HG03139 (cell line): ENCODE measurements around the gene WDR3.
"Not testable (repeated sequence)": the region's sequence is repeated elsewhere in the genome, so short reads cannot be mapped to it uniquely, and the experiment has no call there.

Experiments
- ATAC-seq: cut with Tn5 transposase; IDR thresholded peaks from one replicate; pipeline ENCODE4 v1.9.1; 2021; ENCODE audit not compliant: unreplicated experiment

Gene WDR3

DNA sequence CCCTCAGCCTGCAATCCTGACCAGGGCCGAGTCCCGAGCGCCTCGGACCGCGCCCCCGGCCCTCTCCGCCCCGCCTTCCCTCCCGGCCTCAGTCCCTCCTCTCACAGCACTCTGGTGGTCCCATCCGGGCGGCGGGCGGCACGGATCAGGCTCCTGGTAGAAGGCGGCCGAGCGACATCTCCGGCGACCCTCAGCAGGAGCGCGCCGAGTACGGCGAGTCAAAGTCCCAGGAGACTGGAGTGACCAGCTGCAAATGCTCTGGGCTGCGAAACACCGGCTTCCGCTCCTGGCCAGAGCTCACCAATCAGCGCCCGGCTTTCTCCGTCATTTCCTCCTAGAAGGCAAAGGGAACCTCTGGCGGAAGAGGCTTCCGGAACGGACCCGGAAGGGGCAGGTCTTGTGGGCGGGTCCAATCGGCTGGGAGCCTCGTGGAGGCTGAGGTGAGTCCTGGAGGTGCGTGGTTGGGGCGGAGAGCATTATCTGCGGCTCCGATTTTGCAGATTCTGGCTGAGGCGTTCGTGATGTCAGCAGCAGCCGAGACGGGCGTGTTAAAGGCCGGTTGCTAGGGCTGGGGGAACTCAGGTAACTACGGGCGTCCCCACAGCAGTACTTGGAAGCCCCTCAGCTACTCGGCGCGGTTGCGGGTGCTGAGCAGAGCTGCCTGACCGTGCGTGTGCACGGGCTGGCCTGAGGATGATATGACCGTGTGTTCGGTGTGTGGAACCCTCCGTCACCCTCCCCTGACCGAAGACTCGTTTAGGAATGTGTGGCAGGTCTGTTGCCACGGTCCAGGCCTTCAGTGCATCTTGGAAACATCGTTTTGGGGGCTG lies at the start of gene WDR3, which contains the start of gene GDAP2:
Gene WDR3 (plus strand): TSS at position 397 of the 830 bp plus-strand sequence. CDS start 3,581 bp downstream, outside the sequence.
Gene GDAP2 (minus strand): TSS at position 279 of the 830 bp plus-strand sequence. CDS start 9,264 bp downstream, outside the sequence.
- ATAC-seq: peak; percentile 95

DNA sequence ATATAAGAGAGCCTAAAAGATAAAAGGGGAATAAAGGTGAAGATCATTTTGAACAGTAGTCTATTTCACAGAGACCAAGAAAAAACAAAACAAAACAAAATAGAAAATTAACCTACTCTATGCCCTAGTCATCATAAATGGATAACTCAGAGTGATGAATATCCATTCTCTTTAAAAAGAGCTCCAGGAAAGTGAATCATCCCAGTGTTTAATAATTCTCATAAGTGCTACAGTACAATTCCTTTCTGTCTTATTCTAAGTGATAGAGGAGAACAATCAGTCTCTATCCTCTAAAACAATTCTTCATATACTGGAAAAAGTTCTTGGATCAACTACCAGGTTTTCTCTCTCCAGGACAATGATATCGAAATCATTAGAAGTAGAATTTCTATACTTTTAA lies 45.9 kb upstream of the WDR3 start:
- no peak for ATAC-seq

DNA sequence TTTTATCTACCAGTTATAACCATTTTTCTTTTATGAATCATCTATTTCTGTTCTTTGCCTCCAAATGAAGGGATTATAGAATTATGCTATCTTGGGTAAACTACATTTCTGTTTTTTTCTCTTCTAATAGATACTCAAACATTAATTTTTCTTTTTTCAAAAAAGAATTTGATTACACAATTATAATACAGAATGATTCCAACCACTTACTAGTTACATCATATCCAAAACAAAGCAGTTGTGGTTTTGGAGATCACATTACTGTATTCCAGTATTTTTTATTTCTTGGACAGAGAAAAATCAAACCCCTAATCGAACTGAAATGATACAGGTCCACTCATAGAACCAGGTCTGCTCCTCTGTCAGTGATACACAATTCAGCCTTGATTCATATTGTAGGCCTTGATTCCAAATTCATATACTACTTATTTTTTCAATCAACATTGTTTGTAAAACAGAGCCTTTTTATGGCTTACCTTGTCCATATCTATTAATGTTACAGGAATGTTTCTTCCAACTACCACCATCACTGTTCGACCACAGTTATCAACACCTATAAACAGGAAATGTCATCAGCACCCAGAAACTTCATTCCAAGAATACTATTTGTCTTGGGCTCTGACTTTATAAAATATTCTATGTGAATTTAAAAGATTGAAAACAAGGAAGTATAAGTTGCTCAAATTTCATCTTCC lies 43.3 kb upstream of the WDR3 start:
- ATAC-seq: no peak

DNA sequence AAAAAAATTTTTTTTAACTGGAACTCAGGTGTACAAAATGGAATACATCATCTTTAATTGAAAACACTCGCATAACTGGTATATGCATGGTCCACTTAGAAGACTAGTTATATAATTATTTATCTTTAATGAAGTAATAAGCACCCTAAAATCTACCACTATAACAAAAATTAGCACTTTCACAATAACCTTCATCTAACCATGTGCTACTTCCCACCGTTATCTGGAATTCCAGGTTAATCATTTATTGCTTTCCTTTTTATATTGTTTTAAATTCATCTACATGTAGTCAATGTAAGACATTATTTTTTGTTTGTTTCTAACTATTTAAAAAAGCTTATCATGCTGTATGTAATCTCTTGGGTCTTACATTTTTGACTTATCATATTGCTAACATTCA lies 39.1 kb upstream of the WDR3 start:
- ATAC-seq: no peak

DNA sequence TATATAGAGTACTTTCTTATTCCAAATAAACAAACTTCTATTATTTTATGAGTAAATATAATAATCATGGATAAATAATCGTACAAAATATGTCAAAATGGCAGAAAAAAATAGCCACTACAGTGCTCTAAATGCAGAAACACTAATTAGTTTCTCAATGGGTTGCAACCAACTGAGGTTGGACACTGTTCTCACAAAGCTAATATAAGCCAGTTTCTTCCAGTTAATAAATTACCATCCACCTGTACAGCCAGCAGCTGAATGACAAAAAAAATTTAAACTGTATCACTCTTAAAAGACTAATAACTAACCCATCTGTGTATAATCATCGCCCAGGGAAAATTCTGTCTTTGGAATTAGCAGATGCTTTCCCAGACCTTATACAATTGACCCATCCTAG lies 37.0 kb upstream of the WDR3 start:
- no peak for ATAC-seq

DNA sequence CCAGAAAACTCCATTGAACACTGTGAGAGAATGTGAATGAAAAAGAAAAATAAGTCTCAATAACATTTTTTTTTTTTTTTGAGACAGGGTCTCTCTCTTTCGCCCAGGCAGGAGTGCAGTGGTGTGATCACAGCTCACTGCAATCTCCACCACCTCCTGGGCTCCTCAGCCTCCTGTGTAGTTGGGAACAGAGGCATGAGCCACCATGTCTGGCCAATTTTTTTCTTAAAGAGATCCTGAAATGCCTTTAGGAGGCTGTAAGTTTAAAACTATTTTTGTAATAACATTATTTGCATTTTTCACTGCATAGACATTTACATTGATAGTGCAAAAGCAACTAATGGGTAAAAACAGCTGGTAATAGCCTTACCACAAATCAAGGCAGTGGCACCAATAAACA lies 35.5 kb upstream of the WDR3 start:
- no peak for ATAC-seq

DNA sequence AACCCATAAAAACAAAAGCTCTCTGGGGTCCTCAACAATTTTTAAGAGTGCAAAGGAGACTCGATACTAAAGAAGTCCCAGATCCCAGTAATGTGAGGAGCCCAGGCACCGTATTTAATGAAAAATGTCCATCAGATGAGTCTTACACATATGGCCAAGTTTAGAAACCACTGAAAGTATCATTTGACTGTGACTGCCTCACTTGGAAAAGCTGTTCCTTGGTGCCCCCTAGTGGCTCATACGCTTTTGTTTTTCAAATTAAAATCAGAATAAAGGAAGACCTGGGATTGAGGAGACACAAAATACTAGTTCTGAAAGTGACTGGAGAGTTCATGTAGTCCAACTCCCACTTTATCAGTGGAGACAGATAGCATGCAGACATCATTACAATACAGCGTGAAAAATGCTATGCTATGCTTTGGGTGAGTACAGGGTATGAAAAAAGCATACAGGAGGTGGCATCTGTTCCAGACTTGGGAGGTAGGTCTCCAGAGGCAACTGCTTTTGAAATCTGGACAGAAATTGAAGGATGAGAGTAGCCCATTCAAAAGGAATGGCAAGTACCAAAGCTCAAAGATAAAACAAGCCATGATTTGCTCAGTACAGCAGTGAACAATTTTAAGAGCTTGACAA lies 33.9 kb upstream of the WDR3 start:
- peak; percentile 65 for ATAC-seq

DNA sequence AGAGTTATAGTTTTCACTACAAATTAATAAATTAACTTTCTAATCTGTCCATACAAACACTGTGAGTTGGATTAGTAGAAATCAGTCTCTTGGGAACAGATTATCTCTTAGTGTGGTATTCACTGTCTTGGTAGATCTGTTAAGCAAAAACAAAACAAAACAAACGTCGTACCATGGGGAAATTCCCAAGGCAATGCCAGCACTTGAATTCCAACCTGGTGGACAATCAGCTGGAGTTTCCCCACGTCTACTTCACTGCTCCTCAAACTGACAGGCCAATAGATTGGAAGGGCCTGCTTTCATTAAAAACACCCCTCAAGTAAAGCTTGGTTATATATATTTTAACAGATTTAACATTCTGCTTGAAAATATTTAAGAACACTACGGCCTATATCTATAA lies 32.0 kb upstream of the WDR3 start:
- ATAC-seq: no peak

DNA sequence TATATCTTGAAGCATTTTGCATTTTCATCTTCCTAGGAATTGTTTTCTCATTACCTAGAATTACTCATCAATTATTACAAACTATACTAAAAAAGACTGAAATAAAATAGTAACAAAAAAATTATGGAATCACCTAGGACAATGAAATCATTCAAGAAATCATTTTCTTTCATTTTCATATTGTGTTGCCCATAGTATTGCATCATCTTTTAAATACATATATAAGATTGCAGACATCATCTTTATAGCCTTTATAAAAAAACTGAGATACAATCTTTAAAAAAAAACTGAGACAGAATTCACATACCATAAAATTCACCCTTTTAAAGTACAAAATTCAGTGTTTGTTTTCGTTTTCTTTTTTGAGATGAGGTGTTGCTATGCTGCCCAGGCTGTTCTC lies 29.7 kb upstream of the WDR3 start:
- no peak for ATAC-seq

DNA sequence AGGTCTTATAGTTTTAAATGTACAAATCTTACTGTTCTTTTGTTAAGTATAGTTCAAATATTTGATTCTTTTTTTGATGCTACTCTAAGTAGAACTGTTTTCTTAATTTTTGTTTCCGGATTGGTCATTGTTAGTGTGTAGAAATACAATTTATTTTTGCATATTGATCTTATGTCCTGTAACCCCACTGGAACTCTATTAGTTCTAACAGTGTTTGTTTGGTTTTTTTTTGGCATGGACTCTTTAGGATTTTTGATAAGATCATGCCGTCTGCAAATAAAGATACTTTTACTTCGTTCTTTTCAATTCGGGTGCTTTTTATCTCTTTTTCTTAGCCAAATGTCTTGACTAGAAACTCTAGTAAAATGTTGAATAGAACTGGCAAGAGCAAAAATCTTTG lies 26.6 kb upstream of the WDR3 start:
- ATAC-seq: no peak

DNA sequence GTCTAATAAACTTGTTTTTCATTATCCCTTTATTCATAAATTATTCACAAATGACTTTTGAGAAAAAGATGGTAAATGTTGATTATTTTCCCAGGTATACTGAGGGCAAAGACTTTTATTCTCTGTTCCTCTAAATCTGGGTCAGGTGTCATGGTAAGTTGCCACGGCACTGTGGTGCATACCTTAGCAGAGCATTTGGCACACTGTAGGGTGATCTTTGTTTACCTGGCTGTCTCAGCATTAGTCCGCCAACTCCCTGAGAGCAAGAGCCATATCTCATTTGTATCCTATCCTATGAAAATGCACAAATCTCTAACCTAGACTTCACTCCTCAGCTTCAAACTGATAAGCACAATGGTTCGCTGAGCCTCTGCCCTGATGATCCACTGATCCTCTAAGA lies 25.1 kb upstream of the WDR3 start:
- ATAC-seq: no peak

DNA sequence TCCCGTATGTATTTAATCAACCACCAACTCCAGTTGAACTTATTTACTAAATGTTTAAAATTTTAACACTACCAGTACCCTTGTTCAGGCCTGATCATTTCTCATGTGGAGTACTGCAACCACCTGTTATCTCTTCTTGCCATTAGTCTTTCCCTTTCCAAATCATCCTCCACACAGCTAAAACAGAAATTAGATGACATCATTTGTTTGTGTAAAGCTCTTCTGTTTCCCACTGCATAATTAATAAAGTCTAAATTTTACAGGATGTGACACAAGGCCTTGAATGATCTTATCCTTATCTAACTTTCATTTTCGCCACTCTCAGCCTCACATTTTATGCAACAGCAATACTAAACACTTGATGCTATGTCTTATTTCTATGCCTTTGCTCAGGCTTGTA lies 24.5 kb upstream of the WDR3 start:
- no peak for ATAC-seq

DNA sequence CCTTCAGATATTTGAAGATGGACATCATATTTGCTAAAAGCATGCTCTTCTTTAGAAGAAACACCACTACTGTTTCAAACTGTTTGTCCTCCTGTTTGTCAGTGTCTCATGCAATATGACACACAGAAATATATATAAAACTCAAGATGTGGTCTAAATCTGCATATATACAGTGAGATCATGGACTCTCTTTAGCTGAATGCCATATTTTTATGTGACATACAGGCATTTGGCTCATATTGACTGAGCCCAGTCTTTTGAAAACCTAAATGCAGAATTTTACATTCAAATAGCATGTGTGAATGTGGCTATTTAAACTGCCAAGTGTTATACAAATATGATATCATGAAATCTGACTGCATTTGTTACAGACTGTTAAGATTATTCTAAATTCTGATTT lies 18.5 kb upstream of the WDR3 start:
- no peak for ATAC-seq

DNA sequence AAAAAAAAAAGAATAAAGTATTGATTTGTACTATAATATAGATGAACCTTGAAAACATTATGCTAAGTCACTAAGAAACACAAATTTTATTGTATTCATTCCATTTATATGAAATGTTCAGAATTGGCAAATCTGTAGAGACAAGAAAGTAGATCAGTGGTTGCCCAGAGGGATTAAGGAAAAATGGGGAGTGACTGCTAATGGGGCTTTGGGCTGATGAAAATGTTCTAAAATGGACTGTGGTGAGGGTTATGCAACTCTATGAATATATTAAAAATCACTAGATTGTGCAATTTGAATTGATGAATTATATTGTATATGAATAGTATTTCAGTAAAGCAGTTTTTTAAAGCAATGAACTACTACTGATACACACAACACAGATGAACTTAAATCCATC lies 10.2 kb upstream of the WDR3 start:
- no peak for ATAC-seq

DNA sequence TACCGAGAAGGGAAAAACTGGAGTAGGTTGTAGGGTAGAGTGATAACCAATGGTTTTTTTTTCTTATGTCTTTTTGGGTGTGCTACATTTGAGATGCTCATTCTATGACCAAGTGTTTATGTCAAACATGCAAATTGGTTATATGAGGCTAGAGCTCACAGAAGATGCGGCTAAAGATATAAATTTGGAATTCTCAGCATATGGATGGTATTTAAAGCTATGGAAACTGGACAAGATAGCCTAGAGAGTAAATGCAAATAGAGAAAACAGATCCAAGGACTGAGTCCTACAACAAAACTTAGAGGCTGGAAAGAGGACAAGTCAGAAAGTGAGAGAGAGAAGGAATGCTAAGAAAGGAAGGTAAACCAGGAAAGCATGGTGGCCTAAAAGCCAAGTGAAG lies 7.5 kb upstream of the WDR3 start:
- ATAC-seq: no peak

DNA sequence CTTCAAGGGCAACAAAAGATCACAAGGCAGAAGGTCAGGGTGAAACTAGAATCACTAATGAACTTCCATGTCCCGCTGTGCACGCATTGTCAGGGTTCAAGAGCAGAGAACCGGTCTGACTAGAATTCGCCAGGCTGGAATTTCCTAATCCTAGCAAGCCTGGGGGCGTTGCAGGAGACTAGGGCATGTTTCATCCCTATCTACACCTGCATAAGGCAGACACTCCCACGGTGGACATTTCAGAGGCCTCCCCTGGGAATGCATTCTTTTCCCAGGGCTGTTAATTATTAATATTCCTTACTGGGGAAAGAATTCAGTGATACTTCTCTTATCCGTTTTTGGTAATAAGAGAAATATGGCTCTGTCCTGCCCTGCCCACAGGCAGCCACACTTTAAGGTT lies 6.8 kb upstream of the WDR3 start:
- ATAC-seq: not testable (repeated sequence)

DNA sequence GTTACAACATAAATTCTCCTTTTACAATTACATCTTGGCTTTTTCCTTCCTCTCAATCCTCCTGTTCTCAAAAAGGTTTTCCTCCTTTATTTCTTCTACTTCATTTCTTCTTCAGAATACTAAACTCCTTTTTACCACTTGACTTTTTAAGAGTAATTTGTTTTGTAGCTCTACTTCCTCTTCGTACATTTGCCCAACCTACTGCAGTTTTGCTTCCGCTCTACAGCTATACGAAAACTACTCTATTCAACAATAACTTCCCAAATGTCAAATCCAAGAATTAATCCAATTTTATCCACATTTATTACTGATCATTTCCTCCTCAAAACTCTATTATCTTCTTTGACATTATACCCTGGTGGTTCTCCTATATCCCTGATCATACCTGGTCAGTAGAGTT lies 3.6 kb upstream of the WDR3 start:
- no peak for ATAC-seq

DNA sequence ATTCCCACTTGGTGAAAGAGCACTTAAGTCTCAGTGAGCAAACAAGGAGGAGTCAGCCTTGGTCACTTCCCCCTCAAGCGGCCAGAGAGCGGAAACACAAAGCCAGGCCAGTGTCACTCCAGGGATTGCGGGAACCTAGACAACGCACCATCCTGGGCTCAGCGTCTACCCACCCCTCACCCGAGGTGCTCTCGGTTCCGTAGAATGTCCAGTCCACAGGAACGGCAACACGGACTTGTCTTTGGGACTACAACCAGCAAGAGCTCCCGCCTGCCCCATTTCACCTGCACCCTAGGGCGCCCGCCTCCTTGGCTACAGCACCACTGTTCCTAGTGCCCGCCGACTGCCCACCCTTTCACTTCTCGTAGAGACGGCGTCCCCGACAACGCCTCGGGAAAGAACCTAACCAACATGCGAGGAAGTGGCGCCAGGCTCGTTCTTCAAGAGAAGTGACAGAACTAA lies 627 bp upstream of the WDR3 start:
- ATAC-seq: peak; percentile 46

DNA sequence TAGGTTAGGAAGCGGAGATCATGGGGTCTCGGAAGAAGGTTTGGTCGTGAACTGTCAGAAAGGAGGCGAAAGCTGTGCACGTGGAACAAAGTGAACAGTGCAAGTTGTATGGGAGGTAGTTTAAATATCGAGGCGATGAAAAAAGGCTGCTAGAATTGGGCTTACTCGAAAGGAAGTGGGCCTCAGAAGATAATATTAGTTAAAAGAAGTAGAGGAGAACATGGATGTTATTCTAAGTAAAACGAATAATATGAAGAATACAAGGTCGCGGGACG lies 571 bp downstream of the WDR3 start:
- ATAC-seq: no peak

DNA sequence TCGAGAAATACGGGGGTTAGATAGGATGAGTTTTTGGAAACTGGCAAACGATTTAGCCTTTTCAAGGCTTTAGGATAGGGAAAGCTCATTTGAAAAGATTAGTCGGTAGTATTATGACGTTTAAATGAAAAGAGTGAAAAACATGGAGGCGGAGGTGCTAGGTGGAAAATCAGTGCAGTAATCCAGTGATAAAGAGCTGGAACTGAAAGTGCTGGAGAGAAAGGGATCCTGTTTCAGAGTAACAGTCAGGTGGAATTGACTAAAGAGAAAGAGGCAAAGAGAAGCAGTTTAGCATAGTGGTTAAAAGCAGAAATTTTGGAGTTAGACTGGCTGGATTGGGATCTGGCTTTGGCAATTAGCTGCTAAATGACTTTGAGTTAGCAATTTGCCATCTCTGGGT lies 945 bp downstream of the WDR3 start:
- ATAC-seq: no peak

DNA sequence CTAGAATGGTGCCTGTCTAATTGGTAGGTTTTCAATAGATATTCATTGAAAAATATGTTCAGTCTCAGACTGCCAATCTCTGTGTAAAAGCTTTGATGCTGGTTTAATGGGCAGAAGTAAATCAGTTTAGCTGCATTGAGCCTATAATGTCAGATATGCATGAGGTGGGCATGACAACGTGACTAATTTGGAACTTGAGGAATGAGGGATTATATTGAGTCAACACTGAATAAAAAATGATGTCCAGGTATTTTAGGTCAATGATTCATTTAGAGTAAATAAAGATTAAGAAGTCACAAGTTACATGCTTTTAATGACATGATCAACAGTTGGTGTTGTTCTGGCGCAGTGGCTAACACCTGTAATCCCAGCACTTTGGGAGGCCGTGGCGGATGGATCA lies 3.0 kb downstream of the WDR3 start:
- ATAC-seq: no peak

DNA sequence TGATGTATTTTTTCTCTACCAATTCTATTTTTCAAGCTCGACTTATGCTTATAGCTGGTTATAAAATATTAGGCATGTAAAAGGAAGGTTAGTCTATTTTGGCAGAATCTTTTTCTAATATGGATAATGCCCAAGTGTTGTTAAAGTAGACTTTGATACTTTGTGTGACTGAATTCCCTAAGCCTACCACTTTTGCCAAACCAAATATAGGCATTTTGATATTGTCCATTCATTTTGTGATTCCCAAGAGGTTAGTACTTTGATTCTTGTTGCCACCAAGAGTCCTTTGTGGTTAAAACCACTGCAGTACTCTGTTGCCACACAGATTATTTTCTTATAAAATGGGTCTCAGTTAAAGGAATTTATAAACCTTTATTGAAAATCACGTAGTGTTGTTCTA lies 4.2 kb downstream of the WDR3 start:
- ATAC-seq: no peak
